Dedifferentiated amniotic fluid mesenchymal stem cell (primary cell): ENCODE data around the gene RTTN.

Experiments used
- DNase-seq: peaks from one replicate; pipeline ENCODE4 v3.0.0-alpha.2; 2016; ENCODE audit errors: extremely low spot score

The RTTN gene

DNA sequence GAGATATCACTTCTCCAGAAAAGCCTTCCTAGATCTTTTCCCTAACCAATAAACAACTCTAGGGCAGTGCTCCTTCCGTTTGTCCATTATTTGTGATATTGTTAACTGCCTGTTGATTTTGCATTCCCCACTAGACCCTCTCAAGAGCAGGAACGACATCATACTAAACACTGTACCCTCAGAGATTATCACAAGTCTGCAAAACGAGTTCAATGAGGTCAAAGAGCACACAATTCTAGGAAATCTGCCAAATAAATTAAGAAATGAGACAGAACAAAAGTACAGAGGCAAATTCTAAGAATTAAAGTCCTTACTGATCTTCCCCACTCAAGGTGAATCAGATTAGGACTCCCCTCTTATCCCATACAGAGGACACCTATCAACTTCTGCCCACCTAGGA lies 7.6 kb downstream of the RTTN start:
- DNase-seq: no peak

DNA sequence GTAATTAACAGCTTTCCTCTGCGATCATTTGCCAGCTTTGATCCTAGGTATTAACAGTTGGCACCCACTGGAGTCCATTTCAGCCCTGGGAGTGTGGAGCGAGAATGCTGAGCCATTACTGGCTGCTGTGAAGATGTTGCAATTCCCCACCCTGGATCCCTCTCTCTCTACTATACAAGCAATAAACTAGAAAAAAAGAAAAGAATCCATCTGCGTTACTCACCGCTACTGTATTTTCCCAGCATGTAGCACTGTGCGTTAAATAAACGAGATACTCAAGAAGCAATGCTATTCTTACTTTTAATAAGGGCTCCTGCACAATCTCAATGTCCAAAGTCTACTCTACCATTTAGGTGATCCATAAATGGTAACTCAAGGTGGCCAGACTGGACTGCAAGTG lies 8.5 kb downstream of the RTTN start:
- DNase-seq: no peak

DNA sequence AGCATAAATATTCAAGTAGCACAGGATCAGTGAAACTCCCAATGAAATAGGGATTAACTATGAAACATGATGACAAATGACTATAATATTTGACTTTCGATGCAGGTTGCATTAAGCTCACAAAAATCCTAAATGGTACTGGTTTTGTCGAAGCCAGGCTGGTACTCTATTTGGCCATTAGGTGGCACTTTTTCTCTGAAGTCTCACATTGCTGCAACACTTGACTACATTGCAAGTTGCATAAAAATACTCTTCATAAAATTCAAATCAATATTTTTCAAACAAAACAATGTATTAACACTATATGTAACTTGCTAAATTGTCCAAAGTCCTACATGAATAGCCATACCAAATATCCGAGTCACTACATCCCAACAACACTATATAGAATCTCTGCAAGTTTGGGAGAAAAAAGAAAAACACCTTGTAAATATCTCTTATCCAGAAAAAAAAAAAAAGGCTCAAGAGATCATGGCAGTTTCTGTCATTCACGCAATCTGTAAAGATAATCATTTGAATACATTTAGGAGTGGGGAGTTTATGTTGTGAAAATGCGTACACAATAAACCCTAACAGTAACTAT lies 9.5 kb downstream of the RTTN start:
- peak; percentile 58 for DNase-seq

DNA sequence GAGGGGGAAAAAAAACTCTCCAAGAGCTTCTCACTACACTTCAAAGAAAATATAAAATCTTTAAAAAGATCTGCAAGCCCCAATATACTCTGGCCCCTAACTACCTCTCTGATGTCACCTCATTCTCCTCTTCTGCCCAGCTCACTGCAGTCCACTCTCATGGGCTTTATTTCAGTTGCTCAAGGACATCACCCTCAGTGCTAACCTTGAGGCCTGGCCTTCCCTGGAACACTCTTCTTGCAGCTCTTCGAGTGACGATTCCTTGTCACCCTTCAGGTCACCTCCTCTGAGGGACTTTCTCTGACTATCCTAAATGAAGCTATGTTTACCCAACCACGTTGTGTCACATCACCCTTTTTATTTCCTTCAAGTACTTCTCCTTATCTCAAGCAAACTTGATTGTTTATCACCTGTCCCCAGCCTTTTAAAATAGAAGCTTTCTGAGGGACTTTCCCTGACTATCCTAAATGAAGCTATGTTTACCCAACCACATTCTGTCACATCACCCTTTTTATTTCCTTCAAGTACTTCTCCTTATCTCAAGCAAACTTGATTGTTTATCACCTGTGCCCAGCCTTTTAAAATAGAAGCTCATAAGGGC lies 10.4 kb downstream of the RTTN start:
- no peak for DNase-seq

DNA sequence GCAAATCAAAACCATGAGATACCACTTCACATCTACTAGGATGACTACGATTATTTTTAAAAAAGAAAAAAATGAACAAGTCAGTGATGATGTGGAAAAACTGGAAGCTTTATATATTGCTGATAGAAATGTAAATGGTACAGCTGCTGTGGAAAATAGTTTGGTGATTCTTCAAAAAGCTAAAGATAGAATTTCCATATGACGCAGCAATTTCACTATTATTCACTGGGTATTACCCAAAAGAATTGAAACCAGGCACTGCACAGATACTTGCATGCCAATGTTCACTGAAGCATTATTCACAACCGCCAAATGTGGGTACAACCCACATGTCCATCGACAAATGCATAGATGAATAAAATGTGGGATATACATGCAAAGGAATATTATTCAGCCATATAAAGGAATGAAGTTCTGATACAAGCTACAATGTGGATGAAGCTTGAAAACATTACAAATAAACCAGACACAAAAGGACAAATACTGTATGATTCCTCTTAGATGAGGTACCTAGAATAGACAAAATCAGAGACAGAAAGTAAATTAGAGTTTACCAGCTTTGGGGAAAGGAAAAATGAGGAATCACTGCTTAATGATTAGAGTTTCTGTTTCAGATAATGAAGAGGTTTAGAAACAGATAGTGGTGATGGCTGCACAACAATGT lies 11.1 kb downstream of the RTTN start:
- DNase-seq: no peak

DNA sequence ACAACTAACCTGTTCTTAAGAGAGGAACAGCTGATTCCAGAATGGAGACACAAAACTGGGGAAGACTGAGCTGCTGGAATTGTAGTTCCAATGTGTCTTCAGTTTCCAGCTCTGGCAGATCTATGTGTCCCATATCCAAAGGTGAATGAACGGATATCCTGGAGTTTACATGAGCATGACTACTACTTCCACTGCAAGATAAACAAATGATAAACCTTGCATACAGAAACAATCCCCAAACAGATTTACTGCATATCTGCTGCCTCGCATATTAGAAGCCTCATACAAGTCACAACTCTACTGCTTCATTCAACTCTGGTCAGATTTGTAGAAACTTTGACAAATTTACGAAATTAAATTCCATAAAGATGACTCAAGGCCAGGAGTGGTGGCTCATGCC lies 15.0 kb downstream of the RTTN start:
- DNase-seq: no peak

DNA sequence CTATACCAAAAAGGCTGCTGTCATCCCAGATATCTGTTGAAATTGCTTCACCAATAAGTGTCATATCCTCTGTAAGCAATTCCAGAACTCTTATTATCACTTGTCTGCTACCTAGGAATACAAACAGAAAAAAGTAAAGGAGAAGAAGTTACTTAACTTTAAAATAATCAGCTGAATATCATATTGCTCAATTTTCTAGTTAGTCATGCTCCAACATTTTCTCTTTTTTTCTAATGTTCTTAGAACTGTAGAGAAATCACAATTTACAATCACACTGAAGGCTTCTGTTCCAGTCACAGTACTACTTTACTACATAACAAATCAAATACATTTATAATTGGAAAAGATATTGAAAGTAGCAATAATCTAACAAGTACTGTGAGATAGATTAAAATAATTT lies 17.4 kb downstream of the RTTN start:
- no peak for DNase-seq

DNA sequence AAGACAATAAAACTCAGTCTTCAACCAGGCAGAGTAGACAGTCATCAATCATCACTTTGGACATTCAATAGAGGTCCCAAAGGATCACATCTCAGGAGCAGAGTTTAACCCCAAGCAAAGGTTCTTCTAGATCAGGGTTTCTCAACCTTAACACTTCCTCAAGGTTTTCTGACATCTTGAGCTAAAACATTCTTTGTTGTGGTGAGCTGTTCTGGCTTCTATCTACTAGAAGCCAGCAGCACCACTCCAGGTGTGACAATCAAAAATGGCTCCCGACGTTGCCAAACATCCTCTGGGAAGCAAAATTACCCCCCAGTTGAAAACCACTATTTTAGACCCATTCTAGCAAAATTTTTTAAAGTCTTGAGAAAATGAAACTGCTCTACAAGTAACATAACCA lies 22.0 kb downstream of the RTTN start:
- DNase-seq: no peak

DNA sequence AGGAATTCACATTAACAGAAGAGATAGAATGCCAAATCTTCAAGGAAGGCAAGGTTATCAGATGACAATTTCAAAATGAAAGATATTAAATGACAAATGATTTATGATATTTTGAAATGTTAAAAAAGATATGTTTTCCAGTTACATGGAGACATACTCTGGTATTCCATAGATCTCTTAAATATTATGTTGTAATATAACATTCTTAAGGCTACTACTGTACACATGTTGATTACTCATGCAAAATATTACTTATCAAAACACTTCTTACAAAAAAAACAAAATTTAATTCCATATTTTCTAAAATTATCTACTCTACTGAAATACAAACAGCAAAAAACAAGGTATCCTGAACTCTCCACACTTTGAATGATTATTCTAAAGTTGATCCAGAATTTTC lies 22.9 kb downstream of the RTTN start:
- DNase-seq: no peak

DNA sequence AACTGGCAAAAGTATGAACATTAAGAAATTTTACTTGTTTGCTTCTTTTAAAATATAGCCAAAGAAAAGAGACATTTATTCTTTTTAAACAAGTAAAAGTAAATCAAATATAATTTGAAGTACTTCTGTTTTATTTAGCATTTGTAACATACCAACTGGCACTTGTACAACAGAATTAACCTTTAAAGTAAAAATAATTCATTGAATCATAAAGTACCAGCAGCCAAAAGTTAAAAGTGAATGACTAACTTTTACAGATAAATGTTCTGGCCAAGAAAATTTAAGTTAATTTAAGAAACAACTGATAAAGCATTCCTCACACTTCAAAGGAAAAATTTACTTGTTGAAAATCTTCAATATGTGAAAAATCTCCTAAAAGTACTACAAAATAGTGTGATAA lies 23.8 kb downstream of the RTTN start:
- DNase-seq: no peak

DNA sequence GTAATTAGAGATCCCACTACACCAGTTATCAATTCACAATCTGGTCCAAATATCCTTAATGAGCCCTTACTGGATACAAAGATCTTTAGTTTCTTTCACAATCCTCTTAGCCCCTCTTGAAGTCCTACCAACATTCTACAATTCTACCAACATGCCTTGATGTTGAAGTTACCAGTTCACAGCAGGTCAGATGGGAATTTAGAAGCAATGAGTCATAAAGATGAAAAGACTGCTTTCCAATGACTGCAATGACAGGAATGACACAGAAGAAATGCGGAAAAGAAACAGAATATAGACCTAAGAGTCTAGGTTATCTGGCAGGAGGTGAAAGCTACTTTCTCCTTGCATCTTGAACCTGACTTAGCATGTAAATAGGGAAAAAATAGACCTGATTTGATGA lies 24.5 kb downstream of the RTTN start:
- peak; percentile 20 for DNase-seq

DNA sequence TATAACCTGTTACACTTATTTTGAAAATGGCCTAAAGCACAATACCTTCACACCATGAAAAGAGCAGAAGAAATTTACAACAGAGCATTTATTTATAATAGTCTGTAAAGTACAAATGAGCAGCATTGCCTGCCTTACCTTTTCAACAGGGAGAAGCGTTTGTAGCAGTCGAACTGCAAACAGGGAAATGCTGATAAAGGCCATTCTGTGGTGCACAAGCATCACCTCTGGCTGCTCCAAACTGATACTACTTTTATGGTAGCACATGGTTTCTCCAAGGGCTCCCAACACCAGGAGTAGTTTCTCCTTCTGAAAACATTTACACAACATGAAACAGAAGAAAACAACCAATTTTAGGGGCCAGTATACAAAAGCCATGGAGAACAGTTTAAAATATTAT lies 28.9 kb downstream of the RTTN start:
- no peak for DNase-seq

DNA sequence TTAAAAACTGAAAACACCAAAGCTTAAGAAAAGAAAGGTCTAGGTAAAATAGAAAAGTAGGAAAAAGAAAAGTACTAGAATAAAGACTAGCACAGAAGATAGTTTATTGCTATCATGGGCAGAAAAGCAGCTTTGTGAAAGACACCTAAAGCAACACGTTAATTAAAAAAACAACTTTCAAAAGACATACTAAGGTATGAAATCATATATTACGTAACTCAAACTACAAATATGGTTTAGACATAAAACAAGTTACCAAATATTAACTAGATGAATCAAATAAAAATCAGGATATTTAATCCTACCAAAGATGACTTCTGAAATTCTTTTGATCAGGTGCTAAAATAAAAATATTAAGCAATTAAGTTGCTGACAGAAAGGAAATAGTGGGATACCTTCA lies 30.3 kb downstream of the RTTN start:
- no peak for DNase-seq

DNA sequence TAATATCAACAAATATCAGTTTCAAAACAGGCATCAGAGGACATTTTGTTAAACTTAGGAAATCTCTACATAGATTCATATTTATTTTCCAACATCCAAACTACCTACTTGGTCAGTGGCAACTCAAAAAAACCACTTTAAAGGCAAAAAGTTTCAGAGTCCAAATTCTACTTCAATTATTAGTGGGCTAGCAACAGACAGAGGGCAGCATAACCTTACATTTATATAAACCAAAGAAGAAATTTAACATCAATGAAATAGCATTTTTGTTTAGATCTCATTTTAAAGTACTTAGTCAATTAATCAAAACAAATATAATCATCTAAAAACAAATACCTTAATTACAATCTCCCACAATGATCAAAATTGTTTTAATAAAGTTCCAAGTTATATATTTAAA lies 33.3 kb downstream of the RTTN start:
- no peak for DNase-seq

DNA sequence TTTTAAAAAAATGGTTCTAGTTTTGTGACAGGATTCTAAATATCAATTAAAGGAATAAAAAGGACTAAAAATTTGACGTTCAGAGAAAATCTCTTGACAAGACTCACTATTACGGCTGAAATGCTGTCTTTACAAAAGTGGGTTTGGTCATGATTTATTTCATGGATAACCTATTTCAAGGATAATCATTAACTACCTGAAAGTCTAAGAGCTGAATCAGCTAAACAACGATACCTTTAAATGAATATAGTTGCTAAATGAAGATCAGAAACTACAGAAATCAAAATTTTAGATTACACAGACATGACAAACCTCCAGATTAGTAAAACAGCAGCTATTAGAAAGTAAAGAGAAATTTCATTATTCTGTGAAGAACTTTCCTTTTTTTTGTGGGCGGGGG lies 35.7 kb downstream of the RTTN start:
- no peak for DNase-seq

DNA sequence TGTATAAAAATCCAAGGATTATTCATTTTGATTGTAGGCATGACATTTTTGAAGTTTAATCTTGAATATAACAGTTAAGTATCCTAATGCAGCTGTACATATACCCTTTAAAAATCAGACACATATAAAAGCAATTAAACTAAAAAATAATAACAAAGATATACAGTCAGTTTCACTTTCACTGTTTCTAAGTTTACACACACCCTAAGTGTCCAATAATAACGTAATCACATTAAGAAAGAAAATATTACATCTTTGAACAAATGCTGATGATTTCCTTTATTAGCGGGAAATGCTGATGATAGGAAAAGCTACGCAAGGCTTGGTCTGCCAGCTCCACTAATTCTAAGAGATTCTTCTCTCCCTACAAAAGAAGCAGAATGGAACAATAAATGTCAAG lies 38.8 kb downstream of the RTTN start:
- DNase-seq: no peak

DNA sequence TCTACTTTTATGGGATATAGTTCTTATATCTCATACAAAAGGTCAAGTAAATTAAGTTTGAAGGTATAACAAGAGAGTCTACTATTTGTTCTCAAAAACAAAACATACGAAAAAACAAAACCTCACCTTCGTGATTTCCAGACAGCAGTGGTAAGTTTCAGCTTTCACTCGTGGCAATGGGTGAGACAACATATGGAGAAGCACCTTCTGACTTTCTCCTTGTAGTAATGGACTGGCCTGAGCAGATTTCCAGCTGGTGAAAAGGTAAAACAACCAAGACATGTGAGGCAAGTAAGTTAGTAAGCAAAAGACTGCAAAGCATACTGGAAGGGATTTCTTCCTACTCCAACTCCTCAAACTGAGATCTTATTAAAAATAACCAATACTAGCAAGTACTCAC lies 39.6 kb downstream of the RTTN start:
- DNase-seq: no peak

DNA sequence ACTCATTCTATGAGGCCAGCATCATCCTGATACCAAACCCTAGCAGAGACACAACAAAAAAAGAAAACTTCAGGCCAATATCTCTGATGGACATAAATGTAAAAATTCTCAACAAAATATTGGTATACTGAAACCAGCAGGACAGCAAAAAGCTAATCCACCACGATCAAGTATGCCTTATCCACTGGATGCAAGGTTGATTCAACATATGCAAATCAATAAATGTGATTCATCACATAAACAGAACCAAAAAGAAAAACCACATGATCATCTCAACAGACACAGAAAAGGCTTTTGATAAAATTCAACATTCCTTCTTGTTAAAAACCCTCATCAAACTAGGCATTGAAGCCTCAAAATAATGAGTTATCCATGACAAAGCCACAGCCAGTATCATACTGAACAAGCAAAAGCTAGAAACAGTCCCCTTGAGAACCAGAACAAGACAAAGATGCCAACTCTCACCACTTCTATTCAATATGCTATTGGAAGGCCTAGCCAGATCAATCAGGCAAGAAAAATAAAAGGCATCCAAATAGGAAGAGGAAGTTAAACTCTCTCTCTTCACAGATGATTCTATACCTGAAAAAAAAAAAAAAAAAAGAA lies 45.3 kb downstream of the RTTN start:
- DNase-seq: no peak

DNA sequence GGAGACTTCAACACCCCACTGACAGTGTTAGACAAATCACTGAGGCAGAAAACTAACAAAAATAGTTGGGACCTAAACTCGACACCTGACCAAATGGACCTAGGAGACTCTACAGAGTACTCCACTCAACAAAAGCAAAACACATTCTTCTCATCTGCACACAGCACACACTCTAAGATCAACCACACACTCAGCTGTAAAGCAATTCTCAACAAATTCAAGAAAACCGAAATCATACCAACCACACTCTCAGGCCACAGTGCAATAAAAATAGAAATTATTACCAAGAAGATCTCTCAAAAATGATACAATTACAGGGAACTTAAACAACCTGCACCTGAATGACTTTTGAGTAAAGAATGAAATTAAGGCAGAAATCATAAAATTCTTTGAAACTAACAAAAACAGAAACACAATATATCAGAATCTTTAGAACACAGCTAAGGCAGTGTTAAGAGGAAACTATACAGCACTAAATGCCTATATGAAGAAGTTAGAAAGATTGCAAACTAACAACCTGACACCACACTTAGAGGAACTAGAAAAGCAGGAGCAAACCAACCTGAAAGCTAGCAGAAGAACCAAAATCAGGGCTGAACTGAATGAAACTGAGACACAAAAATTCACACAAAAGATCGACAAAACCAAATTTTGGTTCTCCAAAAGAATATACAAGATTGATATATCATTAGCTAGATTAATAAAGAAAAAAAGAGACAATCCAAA lies 46.3 kb downstream of the RTTN start:
- DNase-seq: no peak

DNA sequence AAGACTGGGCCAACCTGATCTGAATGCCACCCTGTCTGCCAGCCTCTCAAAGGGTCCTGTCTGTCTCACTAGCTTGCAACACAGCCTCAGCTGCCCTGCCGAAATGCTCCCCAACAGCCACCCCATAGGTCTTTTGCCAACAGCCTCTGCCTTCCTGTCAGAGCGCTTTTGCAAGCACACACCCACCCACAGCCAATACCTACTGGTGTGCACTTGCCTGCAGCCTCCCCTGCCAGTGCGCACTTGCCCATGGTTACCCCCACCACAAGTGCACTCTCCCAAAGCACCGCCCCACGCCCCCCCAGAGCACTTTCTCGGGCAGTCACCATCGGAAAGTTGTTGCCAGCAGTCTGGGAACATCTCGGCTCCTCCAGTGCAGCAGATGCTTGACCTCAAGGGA lies 48.6 kb downstream of the RTTN start:
- DNase-seq: no peak

DNA sequence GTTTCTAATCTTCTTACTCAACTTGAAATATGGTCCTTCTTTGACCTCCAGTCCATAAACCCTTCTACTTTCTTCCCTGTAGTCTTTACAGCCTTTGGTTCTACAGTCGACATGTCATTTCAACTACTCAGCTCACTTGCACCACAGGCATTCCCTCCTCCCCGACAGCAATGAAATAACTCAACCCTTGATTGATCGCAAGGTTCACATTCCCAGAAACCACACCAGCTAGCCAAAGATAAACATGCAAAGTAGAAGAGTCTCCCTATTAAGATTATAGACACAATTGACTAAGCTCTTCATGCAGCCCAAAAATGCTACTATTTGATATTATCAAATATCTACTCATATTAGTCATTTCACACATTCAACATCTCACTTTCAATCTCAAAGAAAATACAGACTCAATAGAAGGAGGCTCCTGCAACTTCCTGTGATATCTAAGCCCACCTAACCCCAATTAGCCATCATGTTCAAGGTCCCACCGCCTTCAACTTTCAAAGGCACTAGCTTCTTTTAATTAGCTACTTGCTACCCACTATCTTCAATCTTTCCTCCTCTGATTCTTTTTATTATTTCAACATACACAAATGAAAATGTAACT lies 50.8 kb downstream of the RTTN start:
- DNase-seq: peak; percentile 43

DNA sequence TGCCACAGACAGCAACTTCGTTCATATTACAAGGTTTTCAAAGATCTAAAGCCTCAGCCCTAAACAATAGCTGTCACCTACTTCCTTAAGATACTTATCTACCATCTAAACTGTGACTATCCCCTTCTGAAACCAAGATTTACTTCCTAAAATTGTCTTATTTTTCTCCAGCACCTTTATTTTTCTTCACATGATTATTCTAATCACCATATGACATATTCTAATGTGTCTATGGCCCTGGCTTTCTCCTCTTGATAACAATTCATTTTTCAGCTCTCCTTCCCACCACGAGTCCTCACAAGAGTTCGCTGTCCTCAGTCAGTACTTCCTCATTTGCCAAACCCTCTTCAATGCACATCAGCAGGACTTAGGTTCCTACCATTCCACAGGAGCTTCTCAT lies 53.9 kb downstream of the RTTN start:
- DNase-seq: no peak
